GM12878 (cell line): ENCODE results near the gene ACHE. TPM values are rescaled to one million over a fixed set of nuclear protein-coding genes. Genes with fewer than 3 reads are reported as not detected.

Source experiments
- CREB1 ChIP-seq: IDR thresholded peaks from 2 replicates; pipeline ENCODE4 v1.6.1; 2012; ENCODE audit warnings: low read depth, mild to moderate bottlenecking, inconsistent platforms
- EZH2 ChIP-seq: IDR thresholded peaks from 2 replicates; pipeline ENCODE4 v1.6.1; 2012; ENCODE audit warnings: low read depth, mild to moderate bottlenecking, control low read depth, inconsistent platforms, low read length, borderline replicate concordance; ENCODE audit not compliant: control insufficient read depth
- FOXM1 ChIP-seq: IDR thresholded peaks from 2 replicates; pipeline ENCODE4 v1.6.1; 2012; ENCODE audit warnings: low read depth, mild to moderate bottlenecking, inconsistent platforms, low read length, moderate library complexity
- GATAD2B ChIP-seq: fragments of 450-650 bp; conservative IDR thresholded peaks from 2 replicates; pipeline ENCODE4 v1.6.1; 2017; ENCODE audit warnings: low read depth, mild to moderate bottlenecking, moderate library complexity
- LARP7 ChIP-seq: fragments of 450-650 bp; IDR thresholded peaks from 2 replicates; pipeline ENCODE4 v1.6.1; 2017; ENCODE audit warnings: mild to moderate bottlenecking
- NBN ChIP-seq: fragments of 450-650 bp; IDR thresholded peaks from 2 replicates; pipeline ENCODE4 v1.6.1; 2016
- POLR2AphosphoS5 ChIP-seq: IDR thresholded peaks from 2 replicates; pipeline ENCODE4 v1.6.1; 2011; ENCODE audit warnings: mild to moderate bottlenecking, low read length, inconsistent platforms
- SMAD1 ChIP-seq: fragments of 450-650 bp; IDR thresholded peaks from 2 replicates; pipeline ENCODE4 v1.6.1; 2018; ENCODE audit warnings: mild to moderate bottlenecking, low read depth; ENCODE audit not compliant: partially characterized antibody
- SMARCA5 ChIP-seq: fragments of 450-650 bp; IDR thresholded peaks from 2 replicates; pipeline ENCODE4 v1.6.1; 2017; ENCODE audit warnings: mild to moderate bottlenecking
- SPI1 ChIP-seq: IDR thresholded peaks from 2 replicates; pipeline ENCODE4 v1.6.1; 2011; ENCODE audit warnings: low read depth, mild to moderate bottlenecking, low read length, moderate library complexity, borderline replicate concordance; ENCODE audit not compliant: insufficient read depth
- SREBF2 ChIP-seq: IDR thresholded peaks from 2 replicates; pipeline ENCODE4 v1.6.1; 2012; ENCODE audit warnings: mild to moderate bottlenecking, low read length
- TCF12 ChIP-seq: IDR thresholded peaks from 2 replicates; pipeline ENCODE4 v1.6.1; 2011; ENCODE audit warnings: low read depth, mild to moderate bottlenecking, low read length
- WRNIP1 ChIP-seq: IDR thresholded peaks from 2 replicates; pipeline ENCODE4 v1.6.1; 2011; ENCODE audit warnings: low read depth, low read length, improper control_type of control experiment, borderline replicate concordance
- YY1 ChIP-seq: IDR thresholded peaks from 2 replicates; pipeline ENCODE4 v1.6.1; 2011; ENCODE audit warnings: low read depth, mild to moderate bottlenecking, low read length
- ZNF217 ChIP-seq: fragments of 450-650 bp; IDR thresholded peaks from 2 replicates; pipeline ENCODE4 v1.6.1; 2017; ENCODE audit warnings: antibody characterized with exemption, mild to moderate bottlenecking
- ZNF274 ChIP-seq: IDR thresholded peaks from one replicate; pipeline ENCODE4 v1.8.0; 2011; ENCODE audit not compliant: insufficient read length, insufficient read depth
- polyA plus RNA-seq, 11 experiments: library from polyadenylated mRNA; depleted of rRNA in 4 of 11; unstranded in 6 of 11; stranded (reverse) in 5 of 11; fragments of >200 nt; fragmentation: Nextera tagmentation in 4 of 11; fragmentation: Illumina TruSeq in 1 of 11; extraction: Ambion mirVana in 4 of 11; extraction: Trizol in 1 of 11; gene quantifications; 1 replicate in 1 of 11; 2 replicates in 10 of 11; pipeline versions ENCODE4 v1.2.1 to v1.2.3, GENCODE V29; 2011 to 2016; ENCODE audit warnings: inconsistent platforms in 2 of 11, missing spikeins in 2 of 11, low read depth in 1 of 11
- total RNA-seq, 4 experiments: library from RNA; depleted of rRNA in 3 of 4; stranded (reverse); fragments of >200 nt in 3 of 4; fragmentation: Illumina TruSeq in 1 of 4; extraction: Trizol in 1 of 4; gene quantifications; 2 replicates each; pipeline versions ENCODE4 v1.2.1 to v1.2.3, GENCODE V29; 2013 to 2021
- TF ChIP-seq, protein P1 (sequence below): IDR thresholded peaks from 2 replicates; pipeline ENCODE4 v1.6.1; 2012; ENCODE audit warnings: low read depth, low read length, improper control_type of control experiment
- TF ChIP-seq, protein P2 (sequence below): IDR thresholded peaks from 2 replicates; pipeline ENCODE4 v1.6.1; 2012; ENCODE audit warnings: low read length, inconsistent platforms
- TF ChIP-seq, protein P3 (sequence below): fragments of 150-350 bp; IDR thresholded peaks from 2 replicates; pipeline ENCODE4 v1.6.1; 2014; ENCODE audit warnings: mild to moderate bottlenecking, low read depth, low read length
- TF ChIP-seq, protein P4 (sequence below): fragments of 450-650 bp; formaldehyde crosslinking; IDR thresholded peaks from 2 replicates; pipeline ENCODE4 v1.4.0; 2022; ENCODE audit warnings: mild to moderate bottlenecking, moderate library complexity

ACHE gene
- total and polyA plus RNA-seq, 10 of the 15 experiments (the other 5 are each of a cell fraction or from before 2014, with no cell fraction given) = 0.07 to 5.1 (median 2.3) TPM; not detected in 1

DNA sequence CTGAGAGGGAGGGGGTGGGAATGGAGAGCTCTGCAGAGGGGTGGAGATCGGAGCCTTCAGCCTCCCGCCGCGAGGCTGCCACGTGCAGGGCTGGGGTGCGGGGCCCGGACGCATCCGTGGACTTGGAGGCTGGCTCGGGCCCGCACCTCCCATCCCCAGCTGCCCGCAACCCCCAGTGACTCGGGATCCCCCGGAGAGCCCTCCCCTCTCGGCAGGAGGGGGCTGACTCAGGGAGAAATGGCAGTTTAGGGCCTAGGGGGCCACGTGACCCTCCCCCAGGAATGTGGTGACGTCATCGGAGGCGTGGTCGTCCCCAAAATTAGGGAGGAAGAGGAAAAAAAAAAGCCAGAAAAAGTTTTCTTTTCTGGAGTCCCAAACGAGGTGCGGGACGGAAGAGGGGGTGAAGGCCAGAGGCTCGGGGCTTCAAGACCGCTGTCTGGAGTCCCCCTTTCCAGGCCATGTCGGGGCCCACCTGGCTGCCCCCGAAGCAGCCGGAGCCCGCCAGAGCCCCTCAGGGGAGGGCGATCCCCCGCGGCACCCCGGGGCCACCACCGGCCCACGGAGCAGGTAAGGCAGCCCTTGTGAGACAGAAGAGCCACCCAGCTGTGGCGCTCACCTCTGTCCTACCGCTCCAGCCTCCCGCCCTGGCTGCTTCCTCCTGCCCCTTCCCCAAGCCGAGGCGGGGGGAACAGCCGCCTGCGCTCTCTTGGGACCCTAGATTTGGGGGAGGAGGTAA lies 28.5 kb downstream of the ACHE start, which contains the start of gene TRIP6 (continued):
- TF ChIP-seq TCF12 = no peak
- TF ChIP-seq NBN = peak; percentile 99
- no peak for TF ChIP-seq SMARCA5
- TF ChIP-seq GATAD2B = peak; percentile 35; the same call in 1 of the 2 replicates
- TF ChIP-seq YY1 = 0 out of 2 replicates have a peak, but pooled peaks have one; percentile 55
- TF ChIP-seq ZNF274 = no peak
- no peak for TF ChIP-seq SREBF2
- TF ChIP-seq, protein P1, sequence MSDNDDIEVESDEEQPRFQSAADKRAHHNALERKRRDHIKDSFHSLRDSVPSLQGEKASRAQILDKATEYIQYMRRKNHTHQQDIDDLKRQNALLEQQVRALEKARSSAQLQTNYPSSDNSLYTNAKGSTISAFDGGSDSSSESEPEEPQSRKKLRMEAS = peak; percentile 78; the same call in 1 of the 2 replicates
- TF ChIP-seq LARP7 = no peak
- TF ChIP-seq CREB1 = peak; percentile 80
- TF ChIP-seq, protein P2, sequence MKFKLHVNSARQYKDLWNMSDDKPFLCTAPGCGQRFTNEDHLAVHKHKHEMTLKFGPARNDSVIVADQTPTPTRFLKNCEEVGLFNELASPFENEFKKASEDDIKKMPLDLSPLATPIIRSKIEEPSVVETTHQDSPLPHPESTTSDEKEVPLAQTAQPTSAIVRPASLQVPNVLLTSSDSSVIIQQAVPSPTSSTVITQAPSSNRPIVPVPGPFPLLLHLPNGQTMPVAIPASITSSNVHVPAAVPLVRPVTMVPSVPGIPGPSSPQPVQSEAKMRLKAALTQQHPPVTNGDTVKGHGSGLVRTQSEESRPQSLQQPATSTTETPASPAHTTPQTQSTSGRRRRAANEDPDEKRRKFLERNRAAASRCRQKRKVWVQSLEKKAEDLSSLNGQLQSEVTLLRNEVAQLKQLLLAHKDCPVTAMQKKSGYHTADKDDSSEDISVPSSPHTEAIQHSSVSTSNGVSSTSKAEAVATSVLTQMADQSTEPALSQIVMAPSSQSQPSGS = peak; percentile 90
- TF ChIP-seq WRNIP1 = no peak
- no peak for TF ChIP-seq SPI1
- no peak for TF ChIP-seq POLR2AphosphoS5
- TF ChIP-seq EZH2 = no peak
- TF ChIP-seq ZNF217 = no peak
- TF ChIP-seq, protein P3, sequence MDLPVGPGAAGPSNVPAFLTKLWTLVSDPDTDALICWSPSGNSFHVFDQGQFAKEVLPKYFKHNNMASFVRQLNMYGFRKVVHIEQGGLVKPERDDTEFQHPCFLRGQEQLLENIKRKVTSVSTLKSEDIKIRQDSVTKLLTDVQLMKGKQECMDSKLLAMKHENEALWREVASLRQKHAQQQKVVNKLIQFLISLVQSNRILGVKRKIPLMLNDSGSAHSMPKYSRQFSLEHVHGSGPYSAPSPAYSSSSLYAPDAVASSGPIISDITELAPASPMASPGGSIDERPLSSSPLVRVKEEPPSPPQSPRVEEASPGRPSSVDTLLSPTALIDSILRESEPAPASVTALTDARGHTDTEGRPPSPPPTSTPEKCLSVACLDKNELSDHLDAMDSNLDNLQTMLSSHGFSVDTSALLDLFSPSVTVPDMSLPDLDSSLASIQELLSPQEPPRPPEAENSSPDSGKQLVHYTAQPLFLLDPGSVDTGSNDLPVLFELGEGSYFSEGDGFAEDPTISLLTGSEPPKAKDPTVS = no peak
- peak; percentile 21 for TF ChIP-seq SMAD1
- TF ChIP-seq FOXM1 = no peak
- TF ChIP-seq, protein P4, sequence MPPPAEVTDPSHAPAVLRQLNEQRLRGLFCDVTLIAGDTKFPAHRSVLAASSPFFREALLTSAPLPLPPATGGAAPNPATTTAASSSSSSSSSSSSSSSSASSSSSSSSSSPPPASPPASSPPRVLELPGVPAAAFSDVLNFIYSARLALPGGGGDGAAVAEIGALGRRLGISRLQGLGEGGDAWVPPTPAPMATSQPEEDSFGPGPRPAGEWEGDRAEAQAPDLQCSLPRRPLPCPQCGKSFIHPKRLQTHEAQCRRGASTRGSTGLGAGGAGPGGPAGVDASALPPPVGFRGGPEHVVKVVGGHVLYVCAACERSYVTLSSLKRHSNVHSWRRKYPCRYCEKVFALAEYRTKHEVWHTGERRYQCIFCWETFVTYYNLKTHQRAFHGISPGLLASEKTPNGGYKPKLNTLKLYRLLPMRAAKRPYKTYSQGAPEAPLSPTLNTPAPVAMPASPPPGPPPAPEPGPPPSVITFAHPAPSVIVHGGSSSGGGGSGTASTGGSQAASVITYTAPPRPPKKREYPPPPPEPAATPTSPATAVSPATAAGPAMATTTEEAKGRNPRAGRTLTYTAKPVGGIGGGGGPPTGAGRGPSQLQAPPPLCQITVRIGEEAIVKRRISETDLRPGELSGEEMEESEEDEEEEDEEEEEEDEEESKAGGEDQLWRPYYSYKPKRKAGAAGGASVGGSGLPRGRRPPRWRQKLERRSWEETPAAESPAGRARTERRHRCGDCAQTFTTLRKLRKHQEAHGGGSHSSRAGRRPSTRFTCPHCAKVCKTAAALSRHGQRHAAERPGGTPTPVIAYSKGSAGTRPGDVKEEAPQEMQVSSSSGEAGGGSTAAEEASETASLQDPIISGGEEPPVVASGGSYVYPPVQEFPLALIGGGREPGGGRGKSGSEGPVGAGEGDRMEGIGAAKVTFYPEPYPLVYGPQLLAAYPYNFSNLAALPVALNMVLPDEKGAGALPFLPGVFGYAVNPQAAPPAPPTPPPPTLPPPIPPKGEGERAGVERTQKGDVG (CRISPR knock-in tag) = 0 out of 2 replicates have a peak, but pooled peaks have one; percentile 59
